GM04503 (cell line): ENCODE measurements around the gene FASTKD3.

Source experiments
- DNase-seq: peaks from one replicate; pipeline ENCODE4 v3.0.0-alpha.2; 2012; ENCODE audit warnings: low read depth

The FASTKD3 gene

DNA sequence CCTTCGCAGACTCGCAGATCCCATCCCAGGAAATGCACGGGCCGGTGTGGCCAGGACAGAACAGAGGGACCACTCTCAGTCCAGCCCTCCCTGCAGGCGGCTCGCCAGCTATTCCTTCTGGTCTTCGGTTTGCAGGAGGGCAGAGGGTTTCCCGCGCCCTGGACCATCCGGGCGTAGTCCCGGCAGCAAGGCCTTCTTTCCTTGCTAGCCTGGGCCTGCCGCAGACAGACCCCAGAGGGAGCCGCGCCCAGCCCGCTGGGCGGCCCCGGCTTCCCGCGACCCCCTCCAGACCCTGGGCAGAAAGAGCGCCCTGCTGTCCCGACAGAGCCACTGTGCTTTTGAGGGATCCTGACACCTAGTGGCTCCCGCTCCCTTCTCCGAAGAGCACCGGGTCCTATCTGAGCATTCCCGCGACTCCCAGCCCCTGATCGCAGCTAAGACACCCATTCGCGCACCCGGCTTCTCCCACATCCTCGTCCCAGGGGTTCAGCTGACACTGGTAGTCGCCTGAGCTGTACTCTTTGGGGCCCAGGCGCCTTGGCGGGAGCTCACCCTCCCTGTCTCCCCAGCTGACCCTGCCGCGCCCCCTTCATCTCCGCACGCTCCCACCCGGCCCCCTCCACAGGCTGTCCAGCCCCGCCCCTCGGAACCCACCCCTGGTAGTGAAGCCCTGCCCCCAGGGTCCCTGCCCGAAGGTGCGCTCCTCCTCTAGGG lies 19.0 kb downstream of the FASTKD3 start:
- no peak for DNase-seq

DNA sequence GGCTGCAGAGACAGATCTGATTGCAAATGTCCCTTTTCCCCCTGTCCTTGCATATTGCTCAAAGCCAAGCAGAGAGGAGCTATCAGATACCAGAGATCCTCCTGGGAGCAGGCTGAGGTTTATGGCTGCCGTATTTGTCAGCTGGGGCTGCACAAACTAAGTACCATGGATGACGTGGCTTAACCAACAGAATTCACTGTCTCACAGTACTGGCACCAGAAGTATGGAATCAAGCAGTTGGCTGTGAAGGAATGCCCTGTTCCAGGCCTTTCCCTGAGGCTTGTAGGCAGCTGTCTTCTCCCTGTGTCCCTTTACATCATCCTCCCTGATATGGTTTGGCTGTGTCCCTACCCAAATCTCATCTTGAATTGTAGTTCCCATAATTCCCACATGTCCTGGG lies 20.5 kb downstream of the FASTKD3 start:
- no peak for DNase-seq

DNA sequence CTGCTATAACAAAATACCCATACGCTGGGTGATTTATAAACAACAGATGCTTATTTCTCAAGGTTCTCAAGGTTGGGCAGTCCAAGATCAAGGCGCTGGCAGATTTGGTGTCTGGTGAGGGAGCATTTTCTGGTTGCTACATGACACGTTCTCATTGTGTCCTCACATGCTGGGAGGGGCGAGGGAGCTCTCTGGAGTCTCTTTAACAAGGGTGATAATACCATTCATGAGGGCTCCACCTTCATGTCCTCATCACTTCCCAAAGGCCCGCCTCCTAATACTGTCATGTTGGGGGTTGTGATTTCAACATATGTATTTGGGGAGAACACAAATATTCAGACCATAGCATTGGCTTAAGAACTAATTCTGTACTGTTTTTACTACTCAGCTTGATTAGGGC lies 22.5 kb downstream of the FASTKD3 start:
- no peak for DNase-seq

DNA sequence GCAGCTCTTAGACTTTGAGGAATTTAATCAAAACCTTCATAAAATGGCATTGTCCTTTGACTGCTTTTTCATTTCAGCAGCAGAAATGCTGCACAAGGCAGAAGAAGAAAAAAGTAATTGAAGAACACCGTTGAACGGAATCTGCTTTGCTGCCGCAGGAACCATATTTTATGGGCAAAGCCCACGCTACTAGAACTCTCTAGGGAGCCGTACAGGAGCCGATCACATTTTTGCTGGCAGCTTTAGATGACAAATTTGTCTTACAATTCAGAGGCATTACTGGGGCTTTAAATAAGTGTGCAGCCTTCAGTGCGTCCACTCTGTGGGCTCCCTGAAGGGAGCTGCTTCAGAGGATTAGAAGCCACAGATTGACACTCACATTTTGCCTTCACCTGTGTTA lies 23.3 kb downstream of the FASTKD3 start:
- no peak for DNase-seq

DNA sequence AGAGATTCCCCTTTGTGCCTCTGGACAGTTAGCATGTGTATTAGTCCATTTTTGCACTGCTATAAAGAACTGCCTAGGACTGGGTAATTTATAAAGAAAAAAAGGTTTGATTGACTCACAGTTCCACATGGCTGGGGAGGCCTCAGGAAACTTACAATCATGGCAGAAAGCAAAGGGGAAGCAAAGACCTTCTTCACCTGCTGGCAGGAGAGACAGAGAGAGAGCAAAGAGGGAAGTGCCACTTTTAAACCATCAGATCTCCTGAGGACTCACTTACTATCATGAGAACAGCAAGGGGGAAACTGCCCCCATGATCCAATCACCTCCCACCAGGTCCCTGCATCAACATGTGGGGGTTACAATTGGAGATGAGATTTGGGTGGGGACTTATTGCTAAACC lies 23.9 kb downstream of the FASTKD3 start:
- no peak for DNase-seq

DNA sequence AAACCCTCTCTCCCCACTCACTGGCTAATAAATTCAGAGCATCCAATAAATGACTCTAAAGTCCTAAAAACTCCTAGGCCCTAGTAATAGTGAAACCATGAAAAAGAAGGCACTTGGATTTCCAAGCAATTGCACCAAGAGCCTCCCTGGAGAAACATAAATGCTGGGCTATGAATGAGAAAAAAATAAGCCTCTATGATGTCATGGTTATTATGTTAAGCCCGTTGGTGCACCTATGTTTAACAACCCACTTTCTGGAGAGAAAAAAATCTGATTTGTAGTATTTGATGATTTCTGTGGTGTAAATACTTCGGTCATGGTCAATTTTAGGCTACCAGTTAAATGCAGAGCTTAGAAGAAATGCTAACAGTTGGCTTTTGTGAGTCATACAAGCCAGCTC lies 26.3 kb downstream of the FASTKD3 start:
- no peak for DNase-seq

DNA sequence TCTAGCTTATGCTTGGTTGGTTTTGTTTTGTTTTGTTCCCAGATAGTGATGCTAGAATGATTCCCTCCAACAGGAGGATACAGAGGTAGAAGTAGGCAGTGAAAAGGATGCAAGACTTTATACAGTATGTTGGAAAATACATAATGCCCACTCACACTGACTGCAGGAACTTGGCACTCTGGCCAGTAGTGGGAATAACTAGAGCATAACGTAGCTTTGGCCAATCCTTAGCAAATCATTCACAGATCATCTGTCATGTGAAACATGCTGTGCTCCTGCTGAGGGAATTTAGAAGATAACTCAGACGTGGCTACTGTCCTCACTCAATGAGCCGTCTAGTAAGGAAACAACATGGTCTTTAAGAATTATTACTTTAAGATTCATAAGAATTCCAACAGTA lies 31.4 kb downstream of the FASTKD3 start:
- DNase-seq: no peak

DNA sequence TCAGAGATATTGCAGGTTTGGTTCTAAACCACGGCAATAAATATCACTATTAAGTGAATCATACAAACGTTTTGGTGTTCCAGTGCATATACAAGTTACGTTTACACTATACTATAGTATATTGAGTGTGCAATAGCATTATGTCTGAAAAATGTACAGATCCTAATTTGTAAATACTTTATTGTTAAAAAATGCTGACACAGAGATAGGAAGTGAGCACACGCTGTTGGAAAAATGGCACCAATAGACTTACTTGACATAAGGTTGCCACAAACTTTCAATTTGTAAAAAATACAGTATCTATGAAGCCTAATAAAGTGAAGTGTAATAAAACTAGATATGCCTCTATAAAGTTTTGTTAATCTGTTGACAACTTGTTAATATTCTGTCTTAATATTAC lies 33.8 kb downstream of the FASTKD3 start:
- DNase-seq: no peak

DNA sequence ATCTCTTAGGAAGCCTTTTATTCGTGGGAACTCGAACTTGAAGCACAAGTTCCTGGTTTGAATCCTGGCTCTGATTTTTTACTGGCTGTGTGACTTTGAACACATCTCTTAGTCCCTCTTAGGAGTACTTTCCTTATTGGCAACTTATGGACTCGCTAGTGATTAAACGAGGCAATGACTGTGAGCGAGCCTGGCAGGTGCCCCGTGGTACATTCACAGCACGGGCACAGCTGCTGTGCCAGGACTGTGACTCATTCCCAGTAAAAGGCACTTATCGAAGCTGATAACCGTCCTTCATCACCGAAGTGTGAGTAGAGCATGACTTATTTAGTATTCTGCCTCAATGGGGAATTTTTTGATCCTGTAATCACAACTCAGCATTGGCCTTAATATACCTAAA lies 40.6 kb downstream of the FASTKD3 start:
- DNase-seq: no peak

DNA sequence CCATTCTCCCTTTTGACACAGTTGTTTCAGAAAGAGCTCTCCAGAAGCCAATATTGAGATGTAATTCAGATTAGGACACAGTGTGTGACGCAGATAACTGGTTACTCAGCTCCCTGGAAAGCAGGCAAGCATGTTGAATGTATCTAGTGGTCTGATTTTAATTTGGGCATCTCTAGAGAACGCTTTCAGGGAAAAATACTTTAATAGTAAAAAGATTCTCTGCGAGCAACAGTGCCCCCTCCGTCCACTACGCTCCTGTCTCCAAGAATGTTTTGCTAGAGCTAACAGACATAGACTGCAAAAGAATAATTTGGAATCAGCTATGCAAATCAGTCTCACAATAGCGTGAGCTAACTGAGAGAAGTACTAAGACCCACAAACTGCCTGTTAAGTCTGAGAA lies 41.2 kb downstream of the FASTKD3 start:
- DNase-seq: no peak

DNA sequence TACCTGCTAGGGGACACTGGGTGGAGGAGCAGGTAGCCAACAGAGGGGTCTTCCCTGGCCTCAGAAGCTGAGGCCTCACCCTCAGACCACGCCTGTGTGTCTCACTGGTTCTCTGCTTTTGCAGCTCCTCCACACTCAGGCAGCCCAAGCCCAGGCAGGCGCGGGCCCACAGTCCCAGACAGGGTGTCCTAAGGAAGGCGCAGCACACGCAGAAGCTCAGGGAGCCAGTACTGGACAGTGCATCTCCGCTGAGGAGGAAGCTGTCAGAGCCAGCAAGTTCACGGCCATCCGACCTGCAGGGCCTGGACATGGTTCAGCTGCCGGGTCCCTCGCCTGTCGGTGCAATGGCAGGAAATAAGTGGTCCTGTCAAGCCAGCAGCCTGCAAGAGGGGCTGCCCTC lies 43.2 kb downstream of the FASTKD3 start:
- DNase-seq: no peak

DNA sequence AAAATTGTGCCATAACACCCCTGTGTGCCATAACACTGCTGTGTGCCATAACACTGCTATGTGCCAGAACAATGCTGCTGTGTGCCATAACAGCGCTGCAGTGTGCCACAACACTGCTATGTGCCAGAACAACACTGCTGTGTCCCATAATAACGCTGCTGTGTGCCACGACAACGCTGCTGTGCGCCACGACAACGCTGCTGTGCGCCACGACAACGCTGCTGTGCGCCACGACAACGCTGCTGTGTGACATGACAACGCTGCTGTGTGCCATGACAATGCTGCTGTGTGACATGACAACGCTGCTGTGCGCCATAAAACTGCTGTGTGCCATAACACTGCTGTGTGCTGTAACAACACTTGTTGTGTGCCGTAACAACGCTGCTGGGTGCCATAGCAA lies 43.8 kb downstream of the FASTKD3 start:
- DNase-seq: no peak

DNA sequence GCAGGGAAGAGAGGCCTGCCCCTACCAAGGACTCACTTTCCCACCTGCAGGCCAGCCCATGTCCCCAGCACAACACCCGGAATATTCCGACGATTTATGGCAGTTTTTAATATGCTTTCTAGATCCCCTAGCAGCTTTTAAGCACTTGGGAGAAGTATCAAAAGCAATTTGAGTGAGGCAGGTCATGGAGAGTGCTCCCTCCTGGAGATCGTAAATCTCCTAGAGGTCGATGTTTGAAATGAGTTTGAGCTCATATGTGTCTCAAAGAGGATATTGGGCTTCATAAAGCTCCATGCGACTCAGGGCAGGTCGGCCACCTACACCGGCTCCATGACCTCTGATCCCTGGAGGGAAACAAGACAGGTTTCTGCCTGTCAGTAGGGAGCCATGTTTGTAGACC lies 45.2 kb downstream of the FASTKD3 start:
- no peak for DNase-seq

DNA sequence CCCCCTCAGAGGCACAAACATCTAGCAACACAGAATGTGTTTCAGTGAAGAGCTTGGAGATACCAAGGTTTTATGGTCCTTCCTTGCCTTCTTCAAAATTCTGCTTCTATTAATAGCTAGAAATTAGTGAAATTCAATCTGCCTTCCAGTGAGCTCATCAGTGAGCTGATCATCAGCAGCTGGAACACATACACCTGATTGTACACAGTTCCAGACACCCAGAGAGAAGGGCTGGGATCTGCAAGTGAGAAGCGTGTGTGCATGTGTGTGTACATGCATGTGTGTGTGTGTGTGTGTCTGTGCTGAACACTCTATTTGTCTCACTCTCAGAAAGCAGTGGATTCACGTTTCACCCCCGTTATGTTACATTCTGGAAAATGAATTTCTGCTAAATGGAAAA lies 46.4 kb downstream of the FASTKD3 start:
- DNase-seq: no peak

DNA sequence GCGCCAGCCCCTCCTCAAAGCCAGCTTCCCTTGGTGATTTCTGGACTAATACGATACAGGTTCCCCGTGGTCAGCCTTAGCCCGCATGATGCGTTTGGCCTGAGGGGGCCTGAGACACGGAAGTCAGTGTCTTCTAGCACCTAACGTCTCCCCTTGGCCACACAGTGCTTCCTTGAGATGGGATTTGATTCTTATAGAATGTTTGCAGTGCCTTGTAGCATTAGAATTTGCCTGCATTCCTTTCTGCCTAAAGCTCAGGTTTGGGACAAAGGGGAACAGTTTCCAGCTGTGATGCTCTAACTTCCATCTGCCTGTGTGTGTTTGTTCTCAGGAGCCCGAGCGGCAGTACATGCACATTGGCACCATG lies 52.3 kb downstream of the FASTKD3 start:
- no peak for DNase-seq

DNA sequence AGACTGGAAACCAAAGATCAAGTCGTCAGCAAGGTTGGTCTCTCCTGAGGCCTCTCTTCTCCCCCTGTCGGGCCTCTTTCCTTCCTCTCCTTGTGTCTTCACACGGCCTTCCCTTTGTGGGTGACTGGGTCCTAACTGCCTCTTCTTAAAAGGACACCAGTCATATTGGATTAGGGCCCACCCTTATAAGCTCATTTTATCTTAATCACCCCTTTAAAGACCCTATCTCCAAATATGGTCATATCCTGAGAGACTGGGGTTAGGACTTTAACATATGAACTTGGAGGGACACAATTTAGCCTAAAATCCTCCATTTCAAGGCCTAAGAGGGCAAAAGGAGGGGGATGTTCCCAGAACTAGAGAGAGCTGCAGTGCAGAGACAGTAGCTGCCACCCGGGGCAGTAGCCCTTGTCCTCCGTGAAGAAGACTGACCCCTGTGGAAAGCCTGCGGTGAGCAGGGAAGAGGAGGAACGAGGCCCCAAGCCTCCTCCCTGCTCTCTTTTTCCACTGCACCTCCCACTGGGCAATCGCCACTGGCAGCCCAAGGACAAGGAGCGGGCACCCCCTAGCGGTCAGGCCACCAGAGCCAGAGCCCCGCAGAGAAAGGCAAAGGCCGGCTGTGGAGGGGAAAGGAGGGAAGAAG lies 52.8 kb downstream of the FASTKD3 start:
- no peak for DNase-seq

DNA sequence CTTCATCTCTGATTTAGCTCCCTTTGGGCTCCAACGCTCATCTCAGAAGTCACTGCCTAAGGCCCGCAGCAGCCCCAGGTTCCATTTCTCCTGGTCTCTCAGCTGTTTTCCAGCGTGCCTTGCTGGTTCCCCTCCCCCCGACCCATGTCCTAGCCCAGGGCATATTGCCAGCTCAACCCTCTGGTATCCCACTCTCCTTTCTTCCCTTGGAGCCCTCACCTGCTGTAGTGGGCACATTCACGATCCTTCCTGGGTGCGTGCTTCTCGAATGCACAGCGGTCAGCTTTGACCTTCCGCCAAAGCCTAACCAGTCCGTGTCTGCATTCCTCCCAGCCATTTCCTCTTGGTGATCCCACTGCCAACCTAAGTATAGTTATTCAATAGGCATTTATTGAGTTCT lies 54.0 kb downstream of the FASTKD3 start:
- no peak for DNase-seq

DNA sequence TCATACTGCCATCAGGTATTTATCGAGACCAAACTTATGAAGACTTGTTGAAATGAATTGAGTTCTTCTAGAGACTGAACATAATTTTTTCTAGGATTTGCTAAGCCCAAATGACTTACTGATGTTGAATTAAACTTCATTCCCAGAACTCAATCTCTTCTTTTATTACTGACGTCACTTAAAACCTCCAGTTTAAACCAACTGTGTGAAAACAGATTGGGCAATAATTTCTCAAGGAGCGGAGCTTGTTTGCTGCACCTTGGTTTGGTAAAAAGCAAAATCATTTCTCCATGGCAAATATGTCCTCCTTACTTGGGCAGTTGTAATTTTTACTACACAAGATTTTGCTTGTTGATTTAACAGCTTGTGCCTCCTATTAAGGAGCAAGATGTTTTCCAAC lies 55.3 kb downstream of the FASTKD3 start:
- no peak for DNase-seq

DNA sequence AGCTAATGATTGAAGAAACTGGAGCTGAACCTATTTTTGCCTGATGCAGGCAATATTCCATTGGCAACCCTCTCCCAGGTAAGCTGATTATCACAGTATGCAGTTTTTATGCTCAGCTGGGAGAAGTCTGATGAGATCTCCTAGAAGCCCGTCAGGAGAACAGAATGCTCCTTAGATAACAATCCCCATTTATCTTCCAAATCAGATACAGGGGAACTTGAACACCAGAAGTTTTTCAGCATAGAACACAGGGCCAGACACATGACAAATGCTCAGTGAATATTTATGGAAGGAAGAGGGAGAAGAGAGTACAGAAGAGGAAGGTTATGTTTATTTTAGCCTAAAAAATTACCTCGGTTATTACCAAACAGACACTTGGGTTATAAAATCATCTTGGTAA lies 55.8 kb downstream of the FASTKD3 start:
- DNase-seq: no peak

DNA sequence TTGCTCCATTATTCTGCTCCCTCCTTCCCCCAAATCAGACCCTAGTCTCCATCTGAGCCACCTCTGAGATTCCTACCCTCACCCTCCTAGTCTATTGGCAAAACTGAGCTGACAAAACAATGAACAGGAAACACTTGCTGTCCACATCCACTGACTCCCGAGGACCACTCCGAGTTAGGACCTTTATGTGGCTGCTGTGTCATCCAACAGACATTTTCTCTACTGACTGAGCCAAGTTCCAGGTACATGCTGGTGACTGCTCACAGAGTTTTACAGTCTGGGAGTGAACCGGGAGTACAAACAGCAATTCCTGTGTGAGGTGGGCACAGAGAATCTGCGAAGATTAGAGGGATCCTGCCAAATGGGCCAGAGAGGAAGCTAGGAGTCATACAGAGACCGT lies 57.1 kb downstream of the FASTKD3 start:
- DNase-seq: no peak
